AG09319 (cell line): ENCODE data around the gene PTPRM.

Experiments
- DNase-seq: peaks from one replicate; pipeline ENCODE4 v3.0.0-alpha.2; 2010; ENCODE audit warnings: low read depth; ENCODE audit errors: extremely low read depth
- TF ChIP-seq, protein P1 (sequence below): IDR thresholded peaks from 2 replicates; pipeline ENCODE4 v1.5.1; 2011; ENCODE audit warnings: low read depth, mild to moderate bottlenecking, inconsistent platforms, low read length, moderate library complexity

PTPRM gene

DNA sequence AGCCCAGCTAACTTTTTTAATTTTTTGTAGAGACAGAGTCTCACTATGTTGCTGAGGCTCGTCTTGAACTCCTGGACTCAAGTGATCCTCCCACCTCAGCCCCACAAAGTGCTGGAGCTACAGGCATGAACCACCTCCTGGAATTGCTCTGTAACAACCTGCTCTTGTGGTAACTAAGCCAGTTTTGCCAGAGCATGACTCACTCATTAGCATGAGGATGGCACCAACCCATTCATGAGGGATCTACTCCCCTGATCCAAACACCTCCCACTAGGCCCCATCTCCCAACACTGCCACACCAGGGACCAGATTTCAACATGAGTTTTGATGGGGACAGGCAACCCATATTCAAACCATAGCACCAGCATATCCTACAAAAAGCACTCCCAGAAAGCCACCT is 693.2 kb downstream of the PTPRM start:
- TF ChIP-seq, protein P1, sequence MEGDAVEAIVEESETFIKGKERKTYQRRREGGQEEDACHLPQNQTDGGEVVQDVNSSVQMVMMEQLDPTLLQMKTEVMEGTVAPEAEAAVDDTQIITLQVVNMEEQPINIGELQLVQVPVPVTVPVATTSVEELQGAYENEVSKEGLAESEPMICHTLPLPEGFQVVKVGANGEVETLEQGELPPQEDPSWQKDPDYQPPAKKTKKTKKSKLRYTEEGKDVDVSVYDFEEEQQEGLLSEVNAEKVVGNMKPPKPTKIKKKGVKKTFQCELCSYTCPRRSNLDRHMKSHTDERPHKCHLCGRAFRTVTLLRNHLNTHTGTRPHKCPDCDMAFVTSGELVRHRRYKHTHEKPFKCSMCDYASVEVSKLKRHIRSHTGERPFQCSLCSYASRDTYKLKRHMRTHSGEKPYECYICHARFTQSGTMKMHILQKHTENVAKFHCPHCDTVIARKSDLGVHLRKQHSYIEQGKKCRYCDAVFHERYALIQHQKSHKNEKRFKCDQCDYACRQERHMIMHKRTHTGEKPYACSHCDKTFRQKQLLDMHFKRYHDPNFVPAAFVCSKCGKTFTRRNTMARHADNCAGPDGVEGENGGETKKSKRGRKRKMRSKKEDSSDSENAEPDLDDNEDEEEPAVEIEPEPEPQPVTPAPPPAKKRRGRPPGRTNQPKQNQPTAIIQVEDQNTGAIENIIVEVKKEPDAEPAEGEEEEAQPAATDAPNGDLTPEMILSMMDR, result no peak
- DNase-seq, result no peak

DNA sequence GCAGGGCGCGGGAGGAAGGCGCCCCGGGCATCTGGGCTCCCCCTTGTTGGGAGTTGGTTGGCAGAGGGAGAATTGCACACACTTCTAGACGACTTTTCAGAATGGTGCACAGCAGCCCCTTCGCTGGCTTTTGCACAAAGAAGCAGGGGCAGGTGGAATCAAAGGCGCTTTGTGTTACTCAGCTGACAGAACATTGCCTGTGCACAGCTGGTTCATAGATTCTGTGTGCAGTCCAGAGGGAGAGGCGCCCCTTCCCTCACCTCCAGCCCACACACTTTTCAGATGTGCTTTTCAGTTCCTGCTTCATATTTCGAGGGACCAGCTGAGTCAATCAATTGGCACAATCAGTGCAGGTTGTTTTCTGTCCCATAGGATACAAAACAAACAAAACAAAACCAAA is 693.7 kb downstream of the PTPRM start:
- TF ChIP-seq, protein P1, result no peak

DNA sequence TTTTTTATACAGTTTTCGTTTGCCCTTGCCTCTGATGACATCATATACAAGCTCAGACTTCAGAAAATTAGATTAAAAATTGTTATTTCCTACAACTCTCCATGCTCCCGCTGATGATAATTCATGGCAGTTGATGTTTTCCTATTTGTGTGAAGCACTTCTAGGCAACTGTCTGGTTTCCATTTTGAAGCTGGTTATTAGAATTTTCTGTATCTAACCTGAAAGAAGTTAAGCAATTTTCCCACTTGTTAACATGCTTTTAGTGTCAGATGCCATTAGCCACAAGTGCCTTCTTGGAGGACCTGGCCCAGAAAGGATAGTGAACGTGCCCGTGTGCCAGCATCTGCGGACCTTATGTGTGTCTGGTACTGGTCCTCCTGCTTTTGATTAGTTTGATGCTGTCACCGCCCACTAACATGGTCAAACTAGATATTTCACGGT is 694.6 kb downstream of the PTPRM start:
- DNase-seq, result peak; percentile 41
- TF ChIP-seq, protein P1, result no peak

More for the DNA sequence above, 693.7 kb downstream of the PTPRM start:
- DNase-seq, result no peak

GRCh38 chr18:8262221-8262620 is 695.1 kb downstream of the PTPRM start:
- DNase-seq, result no peak

GRCh38 chr18:8264116-8264515 is 697.0 kb downstream of the PTPRM start:
- TF ChIP-seq, protein P1, result no peak

More at GRCh38 chr18:8262221-8262620, 695.1 kb downstream of the PTPRM start:
- TF ChIP-seq, protein P1, result no peak

DNA sequence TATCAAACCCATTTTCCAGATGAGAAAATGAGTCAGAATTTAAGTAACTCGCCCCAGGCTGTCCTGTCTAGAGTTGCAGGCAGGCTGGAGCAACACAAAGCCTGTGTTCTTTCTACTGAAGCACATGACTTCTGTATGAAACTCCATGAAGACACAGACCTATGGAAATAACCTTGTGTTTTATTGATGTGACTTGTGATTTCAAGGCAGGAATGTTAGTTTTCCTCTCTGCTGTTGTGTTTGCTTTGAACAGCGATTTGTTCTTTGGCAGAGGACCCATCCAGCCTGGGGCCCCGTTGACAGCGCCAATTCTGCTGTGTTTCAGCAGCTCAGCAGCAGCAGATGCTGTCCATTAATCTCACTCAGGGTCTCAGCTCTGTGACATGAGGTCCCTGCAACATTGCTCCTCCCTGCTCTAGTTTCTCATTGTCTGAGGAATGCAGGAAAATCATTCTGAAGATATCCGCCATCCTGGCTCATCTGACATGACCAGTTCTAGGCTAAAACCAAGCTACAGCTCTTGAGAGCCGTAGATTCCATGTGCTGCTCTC is 697.8 kb downstream of the PTPRM start:
- no peak for DNase-seq
- TF ChIP-seq, protein P1, result no peak

More at GRCh38 chr18:8264116-8264515, 697.0 kb downstream of the PTPRM start:
- no peak for DNase-seq

GRCh38 chr18:8272254-8272653 is 705.1 kb downstream of the PTPRM start:
- TF ChIP-seq, protein P1, result no peak
- DNase-seq, result no peak
